Measurements from ENCODE around the gene CRACDL.

CRACDL gene

DNA sequence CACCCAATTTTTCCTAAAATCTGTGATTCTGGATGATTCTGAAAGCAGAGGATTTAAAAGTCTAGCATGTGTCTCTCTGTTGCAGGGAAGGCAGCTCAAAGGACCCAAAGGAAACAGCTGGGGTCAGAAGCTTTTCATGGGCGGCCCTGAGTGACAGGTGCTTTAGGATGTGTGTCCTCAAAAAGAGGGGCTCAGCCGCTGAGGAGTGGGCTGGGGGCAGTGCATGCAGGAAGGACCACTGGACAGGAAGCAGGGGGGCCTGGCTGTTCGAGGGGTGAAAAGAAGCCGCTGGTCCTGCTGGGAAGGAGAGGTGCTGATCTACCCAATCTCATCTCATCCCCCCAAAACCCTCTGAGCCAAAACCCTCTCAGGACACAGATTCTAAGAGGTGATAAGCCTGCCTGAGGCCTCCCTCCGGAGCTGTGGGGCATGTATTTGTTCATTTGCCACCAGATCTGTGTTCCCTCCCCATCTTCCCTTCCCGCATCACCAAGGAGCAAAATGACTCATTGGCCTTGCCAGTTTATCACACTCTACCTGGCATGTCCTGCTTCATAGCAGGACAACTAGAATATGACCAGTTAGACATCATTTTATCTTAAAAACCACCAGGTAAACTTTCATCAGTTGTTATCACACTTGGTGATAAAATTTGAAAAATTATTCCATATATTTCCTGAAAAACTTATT lies 106.3 kb downstream of the CRACDL start:
- TF ChIP-seq CTCF (IDR thresholded peaks at IDR 0.05): no peak
- TF ChIP-seq ZFX (IDR thresholded peaks at IDR 0.05; ENCODE audit: borderline replicate concordance): no peak
- H3K27ac ChIP-seq: no peak overlapping the region

DNA sequence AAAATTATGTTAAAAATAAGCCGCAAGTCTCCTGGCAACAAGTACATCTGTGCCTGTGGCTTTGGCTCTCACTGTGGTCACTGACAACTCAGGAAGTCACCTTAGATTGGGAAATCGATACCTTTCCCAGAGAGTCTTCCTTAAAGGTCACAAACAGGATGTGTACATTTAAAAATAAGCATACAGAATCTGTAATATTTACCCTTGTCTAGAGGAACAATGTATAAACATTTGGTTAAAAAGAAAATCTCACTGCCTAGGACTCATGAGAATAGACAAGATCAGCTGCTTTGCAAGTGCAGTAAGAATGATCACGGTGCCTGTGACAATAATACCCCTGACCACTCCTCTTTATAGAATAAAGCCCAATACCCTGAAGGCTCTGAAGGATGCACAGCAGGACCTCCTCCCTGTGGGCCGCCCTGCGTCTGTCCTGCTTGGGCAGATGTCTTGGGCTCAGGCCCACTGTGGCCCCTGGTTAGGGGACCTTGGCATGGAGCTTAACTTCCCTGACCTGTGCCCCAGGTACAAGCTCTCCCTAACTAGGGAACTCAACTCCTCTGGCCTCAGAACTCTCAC lies 107.1 kb downstream of the CRACDL start:
- H3K27ac ChIP-seq: no peak overlapping the region
- TF ChIP-seq ZFX (IDR thresholded peaks at IDR 0.05; ENCODE audit: borderline replicate concordance) (no peak), CTCF (IDR thresholded peaks at IDR 0.05) (no peak)

GRCh38 chr2:98828369-98828744 lies 107.7 kb downstream of the CRACDL start:
- TF ChIP-seq ZFX (IDR thresholded peaks at IDR 0.05; ENCODE audit: borderline replicate concordance): no peak
- TF ChIP-seq CTCF (IDR thresholded peaks at IDR 0.05): no peak
- H3K27ac ChIP-seq: no peak overlapping the region

- no peak overlapping the region for H3K27ac ChIP-seq
These were observed 108.2 kb downstream of the CRACDL start for GRCh38 chr2:98827625-98828368.

DNA sequence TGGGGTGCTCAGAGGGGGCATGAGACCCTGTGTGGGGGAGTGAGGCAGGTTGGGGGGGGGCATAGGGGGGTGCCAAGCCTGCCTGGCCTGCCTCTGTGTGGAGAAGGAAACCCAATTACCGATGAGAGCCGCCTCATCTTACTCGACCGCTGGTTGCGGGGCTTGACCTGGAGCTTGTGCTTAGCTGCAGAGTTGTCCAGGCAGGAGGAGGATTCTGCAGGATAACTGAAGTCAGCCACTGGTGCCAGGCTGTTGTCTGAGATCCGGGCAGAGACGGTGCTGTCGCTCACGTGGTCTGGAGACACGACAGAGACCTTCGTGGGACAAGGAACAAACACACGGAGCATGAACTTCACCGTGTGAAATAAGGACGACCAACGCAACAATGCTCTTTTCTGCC lies 109.2 kb downstream of the CRACDL start:
- no peak overlapping the region for H3K27ac ChIP-seq
- TF ChIP-seq ZFX (IDR thresholded peaks at IDR 0.05; ENCODE audit: borderline replicate concordance) (no peak), CTCF (IDR thresholded peaks at IDR 0.05) (no peak)

More at GRCh38 chr2:98827625-98828368, 108.2 kb downstream of the CRACDL start:
- no peak for TF ChIP-seq CTCF (IDR thresholded peaks at IDR 0.05)
- TF ChIP-seq ZFX (IDR thresholded peaks at IDR 0.05; ENCODE audit: borderline replicate concordance): no peak

GRCh38 chr2:98825858-98826257 lies 110.2 kb downstream of the CRACDL start:
- H3K27ac ChIP-seq: no peak overlapping the region
- TF ChIP-seq ZFX (IDR thresholded peaks at IDR 0.05; ENCODE audit: borderline replicate concordance): no peak
- TF ChIP-seq CTCF (IDR thresholded peaks at IDR 0.05): no peak

- H3K27ac ChIP-seq: no peak overlapping the region
- no peak for TF ChIP-seq CTCF (IDR thresholded peaks at IDR 0.05)
- no peak for TF ChIP-seq ZFX (IDR thresholded peaks at IDR 0.05; ENCODE audit: borderline replicate concordance)
These were observed 110.6 kb downstream of the CRACDL start for GRCh38 chr2:98825404-98825803.
